NCI-H2081 (cell line): Measurements from ENCODE around the gene TSR2.
"Not testable (repeated sequence)": the region's sequence is repeated elsewhere in the genome, so short reads cannot be mapped to it uniquely, and the experiment has no call there.

Experiments
- DNase-seq, 2 experiments: peaks; one replicate each; lab custom pipeline; 2025; lab: John Stamatoyannopoulos, UW

The TSR2 gene

DNA sequence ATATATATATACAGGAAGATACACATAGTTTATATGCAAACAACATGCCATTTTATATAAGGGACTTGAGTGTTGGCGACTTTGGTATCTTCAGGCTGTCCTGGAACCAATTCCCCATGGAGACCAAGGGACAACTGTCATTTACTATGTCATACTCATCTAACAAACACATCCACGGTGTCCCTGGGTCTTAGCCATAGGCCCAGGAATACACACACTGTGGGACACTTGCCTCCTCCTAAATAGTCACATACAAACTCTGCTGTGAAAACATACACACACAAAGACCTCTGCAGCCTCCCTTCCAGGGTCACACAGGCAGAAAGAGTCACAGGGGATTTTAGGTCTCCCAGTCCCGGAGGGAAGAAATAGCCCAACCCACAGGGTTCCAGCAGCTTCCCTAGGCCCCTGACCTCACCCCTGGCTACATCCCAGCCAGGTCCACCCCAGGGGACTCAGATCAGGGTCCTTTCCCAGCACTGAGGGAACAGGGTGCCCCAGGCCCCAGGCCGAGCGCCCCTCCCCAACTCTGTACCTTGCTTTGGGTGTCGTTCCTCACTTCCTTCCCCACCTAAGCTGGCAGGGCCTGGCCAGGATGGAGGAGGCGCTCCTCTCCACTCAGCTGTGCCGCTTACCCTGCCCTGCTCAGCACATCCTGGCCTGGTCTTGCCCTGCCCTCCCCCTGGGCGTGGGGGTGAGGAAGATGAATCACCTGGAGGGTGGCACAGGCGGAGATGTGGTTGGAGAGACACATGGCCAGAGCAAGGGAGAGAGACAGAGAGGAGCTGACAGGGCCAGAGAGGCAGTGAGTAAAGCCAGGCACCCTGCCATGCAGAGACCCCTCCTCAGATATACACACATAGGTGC, 34.0 kb downstream of the TSR2 start:
- no peak for DNase-seq

DNA sequence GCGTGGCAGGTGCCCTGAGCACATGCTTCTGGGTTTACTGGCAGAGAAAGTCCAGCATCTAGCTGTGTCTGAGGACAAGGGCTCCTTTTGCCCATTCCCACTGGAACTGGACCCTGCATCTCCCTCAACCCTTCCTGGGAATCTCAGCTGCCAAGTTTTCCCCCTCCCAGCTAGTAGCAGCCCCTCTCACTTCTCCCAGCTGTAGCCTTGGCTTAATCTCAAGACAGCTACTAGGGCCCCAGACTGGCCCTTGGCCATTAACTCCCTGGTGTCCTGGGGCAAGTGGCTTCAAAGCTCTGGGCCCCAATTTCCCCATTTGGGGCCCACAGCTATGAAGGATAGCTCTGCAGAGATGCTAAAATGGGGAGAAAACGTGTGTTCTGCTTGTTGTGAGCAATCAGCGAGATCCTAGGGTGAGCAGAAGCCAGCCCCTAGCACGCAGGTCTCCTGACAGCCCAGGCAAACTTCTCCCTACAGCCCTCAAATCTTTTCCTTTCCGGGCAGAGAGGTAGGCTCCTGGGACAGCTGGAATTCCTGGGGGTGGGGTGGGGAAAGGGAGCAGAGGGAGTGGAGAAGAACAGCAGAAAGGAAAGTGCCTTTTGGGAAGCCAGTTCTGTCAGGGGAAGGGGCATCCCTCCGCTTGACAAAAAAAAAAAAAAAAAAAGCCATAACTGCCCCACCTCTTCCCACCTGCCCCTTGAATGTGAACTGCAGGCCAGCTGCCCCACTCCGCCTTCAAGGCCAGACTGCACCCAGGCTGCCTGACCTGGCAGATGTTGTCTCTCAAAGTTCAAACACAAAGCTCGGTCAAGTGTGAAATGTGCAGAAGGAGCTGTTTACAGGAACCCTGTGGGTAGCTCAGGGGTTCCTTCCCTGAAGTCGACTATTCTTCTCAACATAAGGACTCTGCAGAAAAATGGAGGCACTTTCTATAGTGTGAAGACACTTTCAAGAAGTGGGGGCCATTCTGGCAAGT, 39.2 kb downstream of the TSR2 start:
- DNase-seq = no peak

DNA sequence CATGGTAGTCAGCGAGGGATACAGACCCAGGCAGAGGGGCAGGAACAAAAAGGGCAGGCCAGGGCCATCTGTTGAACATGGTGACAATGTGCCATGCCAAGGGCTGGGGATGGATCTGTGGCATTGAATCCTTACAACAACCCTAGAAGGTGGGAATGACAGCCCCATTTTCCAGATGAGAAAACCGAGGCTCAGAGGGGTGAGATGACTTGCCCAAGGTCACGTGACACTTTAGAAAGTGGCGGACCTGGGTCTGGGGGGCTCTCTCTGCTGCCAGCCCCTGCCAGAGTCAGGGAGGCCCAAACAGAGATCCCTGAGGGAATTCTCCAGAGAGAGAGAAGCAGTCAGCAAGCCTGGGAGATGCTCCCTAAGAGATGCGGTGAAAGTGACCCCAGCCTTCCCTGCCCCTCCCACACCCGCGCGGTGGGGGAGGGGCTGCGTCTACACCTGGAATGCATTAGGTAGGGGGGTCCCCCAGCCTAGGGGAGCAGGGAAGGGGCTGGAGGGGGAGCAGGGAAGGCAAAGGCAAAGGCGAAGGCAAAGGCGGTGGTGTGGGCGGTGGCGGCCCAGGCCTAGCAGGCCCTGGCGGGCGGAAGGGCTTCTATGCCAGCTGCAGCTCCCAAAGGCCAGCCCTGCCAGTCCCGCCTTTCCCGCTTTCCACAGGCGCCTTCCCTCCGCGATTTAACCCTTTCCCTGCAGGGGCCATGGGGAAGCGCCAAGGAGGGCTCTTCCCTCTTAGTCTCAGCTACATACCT, 42.8 kb downstream of the TSR2 start:
- no peak for DNase-seq

DNA sequence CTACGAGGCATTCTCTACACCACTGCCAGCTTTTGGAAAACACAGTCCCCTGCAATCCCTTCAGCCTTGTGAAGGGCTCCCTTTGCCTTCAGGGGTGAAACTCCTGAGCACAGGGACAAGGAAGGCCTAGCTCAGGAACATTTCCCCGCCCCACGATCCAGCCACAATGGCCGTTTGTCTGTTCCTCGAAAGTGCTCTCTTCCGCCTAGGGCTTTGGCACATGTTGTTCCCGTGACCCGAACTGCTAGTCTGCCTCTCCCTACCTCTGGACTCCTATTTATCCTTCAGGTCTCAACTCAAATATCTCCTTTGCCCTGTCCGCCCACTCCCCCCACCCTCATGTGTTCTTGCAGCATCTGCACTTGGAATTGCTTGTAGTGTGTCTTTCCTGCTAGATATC, 43.7 kb downstream of the TSR2 start:
- no peak for DNase-seq

DNA sequence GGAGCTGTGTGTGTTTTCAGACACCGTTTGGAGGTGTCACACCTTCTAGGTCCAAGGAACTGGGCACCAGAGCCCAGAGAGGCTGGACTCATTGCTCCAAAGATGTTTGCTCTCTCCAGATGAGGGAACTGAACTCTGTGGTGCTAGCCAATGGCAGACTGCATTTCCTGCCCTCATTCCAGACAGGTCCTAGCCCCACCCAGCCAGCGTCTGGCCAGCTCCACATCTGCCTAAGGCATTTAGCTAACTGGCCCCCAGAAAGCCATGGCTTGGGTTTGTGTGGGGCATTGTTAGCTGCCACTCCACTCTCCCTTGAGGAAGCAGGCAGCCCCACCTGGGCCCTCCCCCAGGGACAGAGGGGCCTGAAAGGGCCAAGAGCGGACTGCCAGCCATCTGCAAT, 44.5 kb downstream of the TSR2 start:
- DNase-seq = no peak

DNA sequence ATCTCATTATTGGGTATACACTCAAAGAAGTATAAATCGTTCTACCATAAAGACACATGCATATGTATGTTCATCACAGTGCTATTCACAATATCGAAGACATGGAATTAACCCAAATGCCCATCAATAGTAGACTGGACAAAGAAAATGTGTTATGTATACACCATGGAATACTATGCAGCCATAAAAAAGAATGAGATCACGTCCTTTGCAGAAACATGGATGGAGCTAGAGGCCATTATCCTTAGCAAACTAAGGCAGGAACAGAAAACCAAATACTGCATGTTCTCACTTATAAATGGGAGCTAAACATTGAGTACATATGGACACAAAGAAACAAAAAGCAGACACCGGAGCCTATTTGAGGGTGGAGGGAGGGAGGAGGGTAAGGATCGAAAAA, 49.6 kb downstream of the TSR2 start:
- DNase-seq = not testable (repeated sequence)

DNA sequence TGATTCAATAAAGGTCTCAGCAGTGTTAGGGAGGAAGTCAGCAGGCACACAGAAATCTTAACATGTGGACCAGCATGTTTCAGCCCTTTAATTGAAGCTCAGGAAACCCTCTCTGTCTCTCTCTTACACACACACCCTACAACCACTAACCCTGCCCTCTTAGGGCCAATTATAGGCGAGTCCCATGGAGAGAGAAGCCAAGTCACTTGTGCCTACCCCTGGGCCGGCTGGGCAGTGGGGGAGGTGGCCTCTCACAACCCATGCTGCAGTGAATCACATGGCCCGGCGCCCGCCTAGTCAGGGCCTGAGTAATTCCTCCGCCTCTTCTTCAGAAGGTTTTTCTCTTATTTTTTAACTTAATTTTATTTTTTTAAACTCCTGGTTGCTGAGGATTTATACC, 52.1 kb downstream of the TSR2 start:
- DNase-seq = no peak

DNA sequence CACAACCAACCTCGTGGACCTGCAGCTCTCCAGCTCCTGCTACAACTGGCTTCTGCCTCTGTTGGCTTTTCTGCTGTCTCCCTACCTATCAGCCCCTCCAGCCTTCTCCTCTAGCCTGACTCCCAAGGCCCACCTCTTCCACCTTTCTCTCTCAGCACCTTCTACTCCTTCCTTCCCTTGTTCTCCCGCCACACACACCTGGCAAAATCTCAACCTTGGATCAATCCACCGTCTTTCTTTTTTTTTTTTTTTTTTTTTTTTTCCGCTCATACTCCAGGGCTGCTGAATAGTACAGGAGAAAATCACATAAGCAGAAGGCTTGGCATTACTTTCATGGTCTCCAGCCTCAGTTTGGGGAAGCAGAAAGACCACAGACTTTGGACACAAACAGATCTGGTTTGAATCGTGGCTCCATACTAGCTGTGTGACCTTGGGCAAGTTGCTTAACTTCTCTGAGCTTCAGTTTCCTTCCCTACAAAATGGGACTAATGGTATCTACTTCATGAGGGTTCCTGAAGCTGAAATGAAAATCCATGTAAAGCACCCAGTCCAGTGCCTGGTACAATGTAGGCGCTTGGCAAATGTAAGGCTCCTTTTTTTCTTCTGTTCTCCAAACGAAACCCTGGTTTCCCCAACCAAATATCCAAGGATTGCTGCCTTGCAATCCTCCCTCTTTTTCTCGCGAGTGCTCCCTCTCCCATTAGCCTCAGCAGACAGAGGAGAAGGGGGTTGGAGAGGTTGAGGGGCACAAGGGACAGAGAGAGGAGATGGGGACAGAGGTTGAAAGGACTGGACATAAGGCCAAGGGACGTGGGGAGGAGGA, 54.2 kb downstream of the TSR2 start:
- no peak for DNase-seq
